CD4-positive, alpha-beta T cell treated with Interferon gamma for 1 hour (primary cell): ENCODE measurements around the gene MAGEA8.
A peak's percentile ranks its signal among the peaks of the same experiment; 100 is the strongest.
"Not testable (repeated sequence)": the region's sequence is repeated elsewhere in the genome, so short reads cannot be mapped to it uniquely, and the experiment has no call there.

Experiments
- DNase-seq: peaks from one replicate; pipeline ENCODE4 v3.0.0-alpha.2; 2020

The MAGEA8 gene, protein sequence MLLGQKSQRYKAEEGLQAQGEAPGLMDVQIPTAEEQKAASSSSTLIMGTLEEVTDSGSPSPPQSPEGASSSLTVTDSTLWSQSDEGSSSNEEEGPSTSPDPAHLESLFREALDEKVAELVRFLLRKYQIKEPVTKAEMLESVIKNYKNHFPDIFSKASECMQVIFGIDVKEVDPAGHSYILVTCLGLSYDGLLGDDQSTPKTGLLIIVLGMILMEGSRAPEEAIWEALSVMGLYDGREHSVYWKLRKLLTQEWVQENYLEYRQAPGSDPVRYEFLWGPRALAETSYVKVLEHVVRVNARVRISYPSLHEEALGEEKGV

DNA sequence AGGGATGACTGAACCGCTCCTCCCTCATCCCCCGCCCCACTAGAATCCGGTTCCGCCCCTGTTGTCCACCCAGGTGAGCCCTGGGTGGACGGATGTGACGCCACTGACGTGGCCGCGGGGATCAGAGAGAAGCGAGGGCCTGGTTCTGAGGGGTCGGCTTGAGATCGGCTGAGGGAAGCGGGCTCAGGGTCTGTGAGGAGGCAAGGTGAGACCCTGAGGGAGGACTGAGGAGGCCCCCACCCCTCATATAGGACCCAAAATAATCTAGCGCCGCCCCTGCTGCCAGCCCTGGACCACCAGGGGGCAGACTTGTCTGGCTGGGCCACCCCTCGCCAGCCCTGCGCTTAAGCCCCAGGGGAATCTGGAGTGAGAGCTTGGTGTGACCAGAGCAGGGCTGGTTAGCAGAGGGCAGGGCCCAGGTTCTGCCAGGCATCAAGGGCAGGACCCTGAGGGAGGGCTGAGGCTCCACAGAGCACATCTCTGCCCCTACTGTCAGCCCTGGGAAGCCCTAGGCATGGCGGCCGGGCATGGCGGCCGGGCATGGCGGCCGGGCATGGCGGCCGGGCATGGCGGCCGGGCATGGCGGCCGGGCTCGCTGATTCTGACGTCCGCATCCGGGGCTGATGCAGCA lies at the start of gene MAGEA8:
MAGEA8 (plus strand) TSS at position 103 of the 631 bp plus-strand sequence. CDS start 3,090 bp downstream, outside the sequence.
- no peak for DNase-seq

DNA sequence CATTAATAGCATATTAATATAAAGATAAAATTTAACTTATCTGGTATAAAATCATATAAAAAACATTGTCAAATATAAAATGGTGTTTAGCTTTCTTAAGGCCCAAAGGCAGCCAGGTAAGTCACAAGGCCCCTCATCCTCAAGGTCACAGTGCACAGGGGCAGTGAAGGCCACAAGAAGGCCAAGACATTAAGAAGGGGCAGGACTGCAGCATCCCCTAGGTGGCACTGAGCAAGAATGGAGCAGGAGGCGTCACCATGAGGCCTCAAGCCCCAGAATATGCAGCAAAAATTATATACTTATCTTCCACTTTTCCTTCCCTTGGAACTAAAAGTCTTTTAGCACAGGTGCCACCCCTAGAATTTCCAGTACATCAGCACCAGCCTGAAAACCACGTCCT lies 49.5 kb upstream of the MAGEA8 start:
- DNase-seq = no peak

DNA sequence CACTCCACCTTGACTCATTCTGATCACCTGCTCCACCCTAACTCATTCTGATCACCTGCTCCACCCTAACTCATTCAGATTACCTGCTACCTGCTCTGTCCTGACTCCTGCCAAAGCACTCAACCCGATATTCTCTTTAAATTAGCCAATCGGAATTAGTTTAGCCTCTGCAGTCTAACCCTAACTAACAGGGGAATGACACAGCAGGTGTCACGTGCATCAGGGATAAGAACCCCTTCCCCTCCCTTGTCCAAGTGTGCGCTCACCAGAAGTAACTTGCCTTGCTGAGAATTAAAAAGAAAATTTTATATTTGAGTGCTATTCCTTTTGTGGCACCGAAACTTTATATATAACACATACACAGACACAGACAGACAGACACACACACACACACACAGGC lies 44.3 kb upstream of the MAGEA8 start:
- DNase-seq = not testable (repeated sequence)

DNA sequence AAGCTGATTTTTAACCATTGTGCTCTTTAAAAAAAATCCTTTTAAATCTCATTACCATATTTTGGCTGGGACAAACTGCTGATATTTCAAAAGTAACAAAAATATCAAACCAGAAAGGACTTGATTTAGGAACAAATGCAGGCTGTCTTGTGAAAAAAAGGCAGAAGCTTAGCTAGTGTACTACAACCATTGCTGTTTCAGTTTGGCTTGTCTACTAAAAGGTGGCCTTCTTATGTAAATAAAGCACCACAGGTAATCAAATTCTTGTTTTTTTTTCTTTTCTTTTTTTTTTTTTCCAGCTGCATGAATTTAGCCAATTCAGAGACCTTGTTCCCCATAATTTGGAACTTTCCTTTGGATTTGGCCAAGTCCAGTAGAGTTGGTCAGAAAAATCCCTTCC lies 43.8 kb upstream of the MAGEA8 start:
- no peak for DNase-seq

DNA sequence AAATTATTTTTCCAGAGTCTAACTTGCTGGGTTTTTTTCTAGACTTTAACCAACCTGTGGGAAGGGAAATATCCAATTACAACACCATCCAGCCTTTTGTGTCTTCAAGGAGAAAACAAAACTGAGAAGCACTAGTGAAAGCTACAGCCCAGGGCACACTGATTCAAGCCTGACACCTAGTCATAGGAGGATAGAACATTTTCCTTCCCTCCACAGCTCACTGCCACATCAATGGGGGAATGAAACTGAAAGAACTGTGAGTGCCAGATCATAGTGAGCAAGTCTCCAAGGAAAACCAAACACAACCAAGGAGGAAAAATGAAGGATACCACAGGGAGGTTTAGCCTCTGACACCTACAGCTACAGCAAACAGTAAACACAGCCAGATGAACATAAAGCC lies 43.3 kb upstream of the MAGEA8 start:
- no peak for DNase-seq

DNA sequence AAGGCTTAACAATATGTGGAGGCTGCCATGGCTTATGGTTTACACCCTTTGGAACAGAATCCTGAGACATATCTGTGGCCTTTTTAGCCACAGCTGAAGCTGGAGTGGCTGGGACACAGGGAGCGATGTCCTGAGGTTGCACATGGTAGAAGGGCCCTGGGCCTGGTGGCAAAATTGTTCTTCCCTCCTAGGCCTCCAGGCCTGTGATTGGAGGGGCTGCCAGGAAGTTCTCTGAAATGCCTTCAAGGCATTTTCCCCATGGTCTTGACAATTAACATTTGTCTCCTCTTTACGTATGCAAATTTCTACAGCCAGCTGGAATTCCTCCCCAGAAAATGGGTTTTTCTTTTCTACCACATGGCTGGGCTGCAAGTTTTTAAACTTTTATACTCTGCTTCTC lies 39.1 kb upstream of the MAGEA8 start:
- DNase-seq = no peak

DNA sequence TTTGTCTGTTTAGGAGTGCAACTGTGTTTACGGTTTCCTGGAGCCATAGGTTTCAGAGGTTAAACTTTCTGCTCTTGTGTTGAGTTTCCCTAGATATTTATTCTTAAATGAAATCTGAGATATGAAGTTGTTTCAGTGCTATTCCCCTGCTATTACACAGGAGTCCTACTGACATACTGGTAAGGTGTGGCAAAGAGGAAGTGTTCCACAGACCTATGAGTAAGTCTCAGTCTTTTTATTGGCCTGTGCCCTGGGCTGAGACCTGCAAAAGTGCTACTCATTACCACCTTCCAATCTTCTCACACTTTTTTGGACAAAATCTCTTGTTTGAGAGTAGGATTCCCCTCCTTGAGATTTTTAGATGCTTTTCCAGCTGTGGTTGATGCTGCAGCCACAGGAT lies 35.6 kb upstream of the MAGEA8 start:
- no peak for DNase-seq

DNA sequence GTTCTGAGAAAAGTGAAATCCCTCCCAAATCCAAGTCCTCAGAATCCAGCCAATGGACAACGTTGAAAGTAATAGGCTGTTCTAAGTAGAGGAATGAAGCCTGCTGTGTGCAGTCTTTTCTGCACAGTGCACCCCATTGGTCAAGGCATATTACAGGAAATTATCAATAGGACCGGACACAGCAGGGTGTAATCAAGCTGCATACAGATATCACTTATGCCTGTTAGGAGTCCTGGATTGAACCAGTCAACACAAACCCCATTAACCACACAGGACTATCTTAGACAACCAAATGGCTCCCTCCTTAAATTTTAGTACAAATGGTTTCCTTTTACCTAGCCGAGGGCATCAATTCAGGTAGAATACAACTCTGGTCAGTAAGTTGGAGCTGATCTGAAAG lies 34.2 kb upstream of the MAGEA8 start:
- no peak for DNase-seq

DNA sequence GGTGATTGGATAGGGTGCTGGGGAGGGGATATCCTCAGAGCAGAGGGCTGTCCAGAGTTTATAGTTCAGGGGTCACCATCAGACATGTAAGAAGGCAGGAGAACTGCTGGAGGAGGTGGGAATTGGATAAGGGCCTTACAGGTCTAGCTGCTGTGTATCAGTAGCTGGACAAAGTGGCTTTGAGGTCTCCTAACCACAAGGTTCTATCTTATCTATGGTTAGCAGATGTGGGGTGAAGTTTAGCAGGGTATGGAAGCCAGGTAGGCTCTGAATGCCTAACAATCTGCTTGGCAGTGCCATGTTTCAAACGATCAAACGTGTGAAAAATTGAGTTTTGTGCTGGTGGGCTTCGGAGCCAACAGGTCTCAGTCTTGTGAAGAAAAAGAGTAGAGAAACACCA lies 32.1 kb upstream of the MAGEA8 start:
- no peak for DNase-seq

DNA sequence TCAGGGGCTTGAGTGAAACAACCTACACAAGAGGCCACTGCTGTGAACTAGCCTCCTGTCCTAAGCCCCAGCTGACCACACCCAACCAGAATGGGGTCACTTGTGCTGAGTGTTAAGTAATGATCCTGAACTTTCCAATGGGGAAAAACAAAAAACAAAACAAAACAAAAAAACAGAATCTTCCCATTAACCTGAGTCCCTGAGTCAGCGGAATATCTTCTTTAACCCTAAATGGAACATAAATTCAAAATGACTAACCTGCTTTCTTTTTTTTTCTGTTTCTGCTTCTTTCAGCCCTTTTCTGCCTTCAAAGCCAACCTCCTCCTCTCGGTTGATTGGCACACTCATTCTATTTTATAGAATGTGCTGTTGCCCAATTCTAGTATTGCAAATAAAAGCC lies 31.2 kb upstream of the MAGEA8 start:
- no peak for DNase-seq

DNA sequence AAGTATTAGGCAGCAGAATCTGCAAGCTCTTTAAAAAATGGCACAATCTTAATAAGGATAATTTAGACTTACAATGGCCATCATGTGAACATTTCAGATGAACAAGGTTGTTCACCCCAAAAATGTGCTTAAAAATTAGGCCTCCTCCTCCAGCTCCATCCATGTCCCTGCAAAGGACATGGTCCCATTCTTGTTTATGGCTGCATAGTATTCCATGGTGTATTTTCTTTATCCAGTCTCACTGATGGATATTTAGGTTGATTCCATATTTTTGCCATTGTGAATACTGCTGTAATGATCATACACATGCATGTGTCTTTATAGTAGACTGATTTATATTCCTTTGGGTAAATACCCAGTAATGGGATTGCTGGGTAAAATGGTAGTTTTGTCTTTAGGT lies 29.1 kb upstream of the MAGEA8 start:
- DNase-seq = no peak

DNA sequence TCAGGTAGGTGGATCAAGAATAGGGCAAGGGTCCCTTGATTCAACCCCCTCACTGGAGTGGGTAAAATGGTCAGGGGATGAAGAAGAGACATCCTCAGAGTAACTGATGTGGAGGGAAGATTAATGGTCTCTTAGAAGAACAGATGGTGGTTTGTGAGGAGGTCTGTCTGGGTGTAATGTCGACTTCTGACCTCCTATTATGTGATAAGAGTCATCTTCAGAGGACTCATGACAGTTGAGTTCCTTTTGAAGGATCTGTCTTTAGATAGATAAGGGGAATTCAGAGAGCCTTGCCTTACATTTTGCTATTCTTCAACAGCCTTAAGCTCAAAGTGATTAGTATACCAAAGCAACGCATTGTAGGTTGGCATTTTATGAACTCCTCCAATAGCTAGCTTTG lies 27.1 kb upstream of the MAGEA8 start:
- DNase-seq = no peak

DNA sequence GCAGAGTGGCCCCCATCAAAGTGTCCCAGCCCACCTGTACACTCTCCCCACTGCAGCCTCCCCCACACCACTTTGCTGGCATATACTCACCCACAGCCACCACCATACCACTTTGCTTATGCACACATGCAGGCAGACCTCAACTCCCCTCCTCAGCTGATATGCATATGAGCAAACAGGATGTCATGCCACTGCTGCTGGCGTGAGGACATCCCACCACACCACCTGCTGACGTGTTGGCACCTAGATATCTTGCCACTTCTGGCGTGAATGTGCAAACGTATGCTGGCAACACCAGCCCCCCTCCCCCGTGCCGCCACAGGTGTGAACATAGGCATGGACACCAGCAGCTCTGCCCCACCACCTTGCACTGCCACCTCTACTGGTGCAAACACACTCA lies 22.4 kb upstream of the MAGEA8 start:
- DNase-seq = peak; percentile 5

DNA sequence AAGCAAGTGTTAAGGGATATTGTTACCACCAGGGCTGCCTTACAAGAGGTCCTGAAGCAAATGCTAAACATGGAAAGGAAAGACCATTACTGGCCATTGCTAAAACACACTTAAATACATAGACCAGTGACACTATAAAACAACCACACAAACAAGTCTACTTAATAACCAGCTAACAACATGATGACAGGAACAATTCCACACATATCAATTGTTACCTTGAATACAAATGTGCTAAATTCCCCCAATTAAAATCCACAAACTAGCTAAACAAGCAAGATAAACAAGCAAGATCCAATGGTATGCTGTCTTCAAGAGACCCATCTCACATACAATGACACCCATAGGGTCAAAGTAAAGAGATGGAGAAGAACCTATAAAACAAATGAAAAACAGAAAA lies 20.5 kb upstream of the MAGEA8 start:
- no peak for DNase-seq

DNA sequence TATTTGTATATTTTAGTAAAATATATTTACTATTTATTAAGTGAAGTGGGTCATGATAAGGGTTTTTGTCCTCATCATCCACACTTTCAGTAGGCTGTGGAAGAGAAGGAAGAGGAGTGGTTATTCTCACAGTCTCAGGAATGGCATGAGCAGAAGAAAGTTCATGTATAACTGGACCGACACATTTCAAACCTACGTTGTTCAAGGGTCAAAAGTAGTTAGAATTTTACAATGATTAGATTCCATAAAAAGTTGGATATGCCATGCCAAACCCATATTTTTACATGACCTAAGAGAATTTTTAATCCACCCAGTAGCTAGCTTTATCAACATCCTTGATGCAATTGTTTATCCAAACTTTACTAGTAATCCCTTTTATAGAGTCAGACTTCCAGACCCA lies 15.6 kb upstream of the MAGEA8 start:
- DNase-seq = no peak

DNA sequence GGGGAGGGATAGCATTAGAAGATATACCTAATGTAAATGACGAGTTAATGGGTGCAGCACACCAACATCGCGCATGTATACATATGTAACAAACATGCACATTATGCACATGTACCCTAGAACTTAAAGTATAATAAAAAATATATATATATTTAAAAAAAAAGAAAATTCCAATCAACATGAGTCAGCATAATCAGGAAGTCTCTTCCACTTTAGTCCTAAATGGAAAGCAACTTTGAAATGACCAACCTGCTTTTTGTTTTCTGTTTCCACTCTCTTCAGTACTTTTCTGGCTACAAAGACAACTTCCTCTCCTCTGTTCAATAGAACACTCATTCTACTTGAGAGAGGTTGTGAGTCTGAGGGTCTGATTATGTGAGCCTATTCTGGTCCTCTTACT lies 13.5 kb upstream of the MAGEA8 start:
- no peak for DNase-seq

DNA sequence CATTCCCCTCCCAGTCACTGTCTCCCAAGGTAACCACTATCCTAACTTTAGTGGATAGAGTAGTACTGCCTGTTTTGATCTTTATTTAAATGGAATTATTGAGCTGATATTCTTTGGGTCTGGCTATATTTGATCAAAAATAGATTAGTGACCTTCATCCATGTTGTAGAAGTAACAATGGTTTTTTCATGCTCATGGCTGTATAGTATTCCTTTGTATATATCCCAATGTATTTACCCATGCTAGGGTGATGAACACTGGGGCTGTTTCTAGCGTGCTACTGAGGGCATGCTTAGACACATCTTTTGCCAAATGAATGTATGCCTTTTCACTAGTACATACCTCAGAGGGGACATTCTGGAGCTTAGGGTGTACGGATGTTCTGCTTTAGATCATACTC lies 10.1 kb upstream of the MAGEA8 start:
- no peak for DNase-seq

DNA sequence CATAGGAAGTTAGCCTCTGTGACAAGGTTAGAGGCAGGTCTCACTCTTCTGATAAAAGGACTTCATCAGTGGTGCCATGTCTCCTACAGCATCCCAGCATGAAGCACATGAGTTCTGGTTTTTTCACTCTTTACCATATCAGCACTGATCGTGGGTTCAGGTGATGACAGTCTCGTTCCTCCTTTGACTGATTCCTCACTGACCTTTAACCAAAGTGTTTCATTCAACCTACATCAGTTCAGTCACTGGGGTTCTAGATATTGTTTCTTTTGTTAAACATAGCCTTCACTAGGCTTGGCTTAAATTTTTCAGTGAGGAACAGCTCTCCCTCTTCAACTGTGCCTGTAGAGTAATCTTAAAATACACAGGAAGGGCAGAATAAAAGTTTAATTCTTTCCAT lies 9.6 kb upstream of the MAGEA8 start:
- DNase-seq = no peak

DNA sequence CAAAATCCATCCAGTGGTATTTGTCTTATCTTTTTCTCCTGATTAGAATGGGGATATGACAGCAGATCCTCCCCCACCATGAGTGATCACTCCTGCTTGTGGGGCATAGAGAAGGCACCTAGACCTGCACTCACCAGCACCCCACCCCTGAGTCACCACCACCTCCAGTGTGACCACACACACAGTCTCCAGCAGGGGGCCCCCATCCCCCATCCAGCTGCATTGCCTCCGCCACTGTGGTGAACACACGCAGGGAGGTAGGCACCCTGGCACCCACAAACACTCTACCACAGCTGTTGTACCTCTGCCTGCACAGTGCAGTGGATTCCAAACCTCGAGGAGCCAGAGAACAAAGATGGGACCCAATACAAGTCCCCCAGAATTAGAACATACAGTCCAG lies 9.0 kb upstream of the MAGEA8 start:
- peak; percentile 56 for DNase-seq

DNA sequence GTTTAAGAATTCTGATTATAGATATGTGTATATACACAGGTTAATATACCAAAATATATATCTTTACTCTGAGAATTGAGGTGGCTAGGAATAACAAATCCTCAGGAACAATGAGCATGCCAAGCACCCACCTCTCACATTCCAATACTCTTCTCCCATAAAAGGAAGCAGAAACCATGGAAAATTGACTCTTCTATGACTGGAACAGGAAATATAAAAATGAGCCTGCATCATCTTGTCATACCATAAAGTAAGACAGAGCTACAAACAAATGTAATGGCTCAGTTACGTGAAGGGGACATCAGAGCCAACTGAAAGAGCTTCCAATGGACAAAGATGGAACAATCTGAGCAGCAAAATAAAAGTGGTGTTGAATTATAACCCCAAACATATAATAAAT lies 3.8 kb upstream of the MAGEA8 start:
- DNase-seq = no peak

DNA sequence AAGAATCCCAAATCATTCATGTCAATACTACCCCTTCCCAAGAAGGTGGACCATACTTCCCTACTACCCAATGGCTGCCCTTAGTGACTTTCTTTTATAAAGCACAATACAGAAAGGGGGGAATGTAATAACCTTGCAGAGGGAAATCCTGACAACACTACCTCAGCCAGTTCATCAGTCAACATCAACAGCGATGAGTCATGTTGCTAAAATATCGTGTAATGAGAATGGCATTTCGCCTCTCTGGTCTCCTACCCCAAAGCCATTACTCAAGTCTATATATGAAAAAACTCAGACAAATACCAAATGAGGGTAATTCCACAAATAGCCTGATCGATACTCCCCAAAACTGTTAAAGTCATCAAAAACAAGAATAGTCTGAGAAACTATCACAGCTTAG lies 3.3 kb upstream of the MAGEA8 start:
- DNase-seq = no peak

DNA sequence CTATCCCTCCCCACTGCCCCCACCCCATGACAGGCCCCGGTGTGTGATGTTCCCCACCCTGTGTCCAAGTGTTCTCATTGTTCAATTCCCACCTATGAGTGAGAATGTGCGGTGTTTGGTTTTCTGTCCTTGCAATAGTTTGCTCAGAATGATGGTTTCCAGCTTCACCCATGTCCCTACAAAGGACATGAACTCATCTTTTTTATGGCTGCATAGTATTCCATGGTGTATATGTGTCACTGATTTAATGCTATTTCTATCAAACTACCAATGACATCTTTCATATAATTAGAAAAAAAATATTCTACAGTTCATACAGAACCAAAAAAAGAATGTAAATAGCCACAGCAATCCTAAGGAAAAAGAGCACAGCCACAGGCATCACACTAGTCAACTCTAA lies 9.8 kb downstream of the MAGEA8 start:
- DNase-seq = not testable (repeated sequence)

DNA sequence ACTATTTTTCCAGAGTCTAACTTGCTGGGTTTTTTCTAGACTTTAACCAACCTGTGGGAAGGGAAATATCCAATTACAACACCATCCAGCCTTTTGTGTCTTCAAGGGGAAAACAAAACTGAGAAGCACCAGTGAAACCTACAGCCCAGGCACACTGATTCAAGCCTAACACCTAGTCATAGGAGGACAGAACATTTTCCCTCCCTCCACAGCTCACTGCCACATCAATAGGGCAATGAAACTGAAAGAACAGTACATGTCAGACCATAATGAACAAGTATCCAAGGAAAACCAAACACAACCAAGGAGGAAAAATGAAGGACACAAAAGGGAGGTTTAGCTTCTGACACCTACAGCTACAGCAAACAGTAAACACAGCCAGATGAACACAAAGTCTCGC lies 17.6 kb downstream of the MAGEA8 start:
- no peak for DNase-seq

DNA sequence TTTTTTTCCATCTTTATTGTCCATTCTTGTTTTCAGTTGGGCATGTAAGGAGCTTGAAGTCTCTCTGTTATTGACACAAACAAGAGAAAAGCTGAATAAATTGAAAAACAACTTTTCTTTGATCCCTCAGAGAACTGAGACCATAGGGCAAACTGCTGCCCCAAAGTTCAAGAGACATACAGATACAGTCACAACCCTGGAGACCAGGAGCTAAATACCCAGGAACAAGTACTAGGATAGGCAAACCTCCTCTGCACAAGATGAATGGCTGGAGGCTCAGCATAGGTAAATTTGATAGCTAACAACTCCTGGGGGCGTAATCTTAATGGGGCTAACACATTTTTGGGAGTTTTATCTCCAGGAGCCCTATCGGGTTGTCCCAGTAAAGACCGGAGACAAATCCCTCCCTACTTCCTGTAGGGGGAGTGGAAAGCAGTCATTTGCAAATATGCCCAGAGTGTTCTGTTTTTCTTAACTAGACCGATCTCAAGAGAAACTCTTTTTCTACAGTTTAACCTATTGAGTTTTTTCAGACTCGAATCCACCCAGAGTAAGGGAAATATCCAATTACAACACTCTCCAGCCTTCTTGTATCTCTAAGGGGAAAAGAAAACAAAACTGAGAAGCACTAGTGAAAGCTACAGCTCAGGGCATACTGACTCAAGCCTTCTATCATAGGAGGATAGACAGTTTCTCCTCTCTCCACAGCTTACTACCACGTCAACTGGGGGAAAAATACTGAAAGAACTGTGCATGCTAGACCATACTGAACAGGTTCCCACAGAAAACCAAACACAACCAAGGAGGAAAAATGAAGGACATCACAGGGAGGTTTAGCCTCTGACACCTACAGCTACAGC lies 23.1 kb downstream of the MAGEA8 start:
- no peak for DNase-seq
